Inferior parietal cortex (tissue), 1 donor: ENCODE results near the gene ATXN10.
A peak's percentile ranks its signal among the peaks of the same experiment; 100 is the strongest.

Experiments
- DNase-seq: peaks from one replicate; pipeline ENCODE4 v3.0.0-alpha.2; 2016; ENCODE audit errors: extremely low spot score

Gene ATXN10

DNA sequence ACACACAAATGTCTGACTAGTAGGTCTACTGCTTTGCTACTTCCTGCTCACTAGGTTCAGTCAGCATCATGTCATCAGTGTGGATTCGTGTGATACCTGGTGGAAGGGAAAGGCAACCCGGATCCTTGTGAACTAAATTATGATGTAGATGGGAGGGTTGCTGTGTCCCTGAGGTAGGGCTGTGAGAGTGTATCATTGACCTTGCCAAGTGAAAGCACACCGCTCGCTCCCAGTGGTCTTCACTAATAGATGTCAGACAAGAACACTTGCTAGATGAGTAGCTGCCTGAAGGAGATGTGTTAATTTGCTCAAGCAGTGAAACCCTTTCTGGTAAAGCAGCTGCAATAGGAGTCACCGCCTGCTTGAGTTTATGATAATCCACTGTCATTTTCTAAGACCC, 185.9 kb downstream of the ATXN10 start:
- no peak for DNase-seq

DNA sequence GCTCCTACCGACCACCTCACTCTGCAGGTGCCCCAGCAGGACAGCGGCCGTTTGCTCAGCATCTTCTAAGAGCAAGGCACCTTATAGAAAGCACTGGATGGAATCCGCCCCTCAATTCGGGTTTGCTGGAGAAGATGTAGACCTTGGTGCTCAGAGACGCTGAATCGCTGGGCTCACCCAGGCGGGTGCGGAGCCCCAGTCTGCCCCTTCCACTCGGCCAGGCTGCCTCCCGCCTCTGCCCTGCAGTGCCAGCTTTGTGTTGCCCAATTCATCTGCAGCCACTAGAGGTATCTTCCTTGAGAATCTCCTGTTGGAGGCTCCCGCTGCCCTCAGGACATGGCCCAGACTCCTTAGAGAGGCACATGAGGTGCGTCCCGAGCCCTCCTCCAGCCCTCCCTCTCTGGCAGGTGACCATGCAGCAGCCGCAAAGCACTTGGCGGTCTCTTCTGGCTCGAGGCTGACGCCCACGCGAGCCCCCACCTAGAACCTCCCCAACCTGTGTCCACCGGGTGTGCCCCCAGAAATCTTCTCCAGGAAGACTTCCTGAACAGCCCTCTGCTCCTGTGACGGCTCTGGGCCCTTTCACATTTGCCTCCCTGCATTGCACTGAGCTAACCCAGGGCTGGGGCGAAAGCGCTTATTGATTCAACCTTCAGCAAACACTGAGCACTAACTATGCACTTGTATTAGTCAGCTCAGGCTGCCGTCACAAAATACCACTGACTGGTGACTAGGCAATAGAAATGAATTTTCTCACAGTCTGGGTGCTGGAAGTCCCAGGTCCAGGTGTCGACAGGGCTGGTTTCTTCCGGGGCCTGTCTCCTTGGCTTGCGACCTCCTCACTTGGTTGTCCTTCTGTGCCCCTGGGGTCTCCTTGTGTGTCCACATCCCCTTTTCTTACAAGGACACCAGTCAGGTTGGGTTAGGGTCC, 187.9 kb downstream of the ATXN10 start:
- DNase-seq = no peak

DNA sequence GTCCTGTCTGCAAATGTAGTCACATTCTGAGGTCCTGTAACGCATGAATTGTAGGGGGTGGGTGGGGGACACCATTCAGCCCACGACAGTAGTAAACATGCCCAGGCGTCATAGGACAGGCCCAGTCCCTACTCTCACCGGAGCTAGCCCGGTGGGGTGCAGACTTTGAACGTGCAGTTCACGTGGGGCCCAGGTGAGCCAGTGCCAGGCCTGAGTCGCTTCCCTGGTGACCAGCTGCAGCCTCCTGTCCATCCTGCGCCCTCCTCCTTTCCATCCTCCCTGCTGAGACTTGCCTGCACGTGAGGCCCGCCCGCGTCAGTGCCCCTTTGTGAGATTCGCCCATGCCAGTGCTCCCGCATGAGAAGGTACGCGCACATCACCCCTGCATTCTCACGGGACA, 188.6 kb downstream of the ATXN10 start:
- DNase-seq = no peak

GRCh38 chr22:45861259-45861658, 189.6 kb downstream of the ATXN10 start:
- DNase-seq = no peak

DNA sequence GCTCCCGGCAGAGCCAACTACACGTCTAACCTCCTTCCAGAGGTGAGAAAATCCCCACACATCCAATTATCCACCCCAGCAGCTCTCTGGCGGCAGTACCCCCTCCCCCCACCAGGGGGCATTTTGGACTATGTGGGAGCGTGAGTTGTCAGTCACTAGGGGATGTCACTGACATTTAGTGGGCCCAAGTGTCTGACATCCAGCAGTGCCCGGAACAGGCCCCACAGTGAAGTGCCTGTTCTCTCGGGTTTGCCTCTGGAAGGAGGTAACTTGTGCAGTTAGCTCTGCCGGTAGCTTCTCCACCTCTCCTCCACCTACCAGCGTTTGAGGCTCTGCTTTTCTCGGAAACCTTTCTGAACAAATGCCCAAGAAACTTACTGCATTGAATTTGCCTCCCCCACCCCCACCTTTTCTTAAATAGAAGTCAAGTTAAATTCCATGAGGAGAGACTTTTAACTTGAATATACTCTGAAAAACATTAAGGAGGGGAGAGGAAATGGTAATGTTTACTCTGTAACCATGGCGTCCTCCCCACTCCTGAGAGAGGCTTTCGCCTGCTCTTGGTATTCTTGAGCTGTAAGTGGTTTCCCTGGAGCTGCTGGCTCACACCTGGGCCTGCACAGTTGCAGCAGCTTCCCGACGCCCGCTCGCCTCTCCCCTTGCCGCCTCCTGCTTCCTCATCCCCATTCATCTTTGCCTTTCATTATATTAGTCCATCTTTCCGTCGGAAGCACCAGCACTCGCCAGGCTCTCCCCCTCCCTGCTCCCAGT, 192.5 kb downstream of the ATXN10 start:
- DNase-seq = peak; percentile 77

DNA sequence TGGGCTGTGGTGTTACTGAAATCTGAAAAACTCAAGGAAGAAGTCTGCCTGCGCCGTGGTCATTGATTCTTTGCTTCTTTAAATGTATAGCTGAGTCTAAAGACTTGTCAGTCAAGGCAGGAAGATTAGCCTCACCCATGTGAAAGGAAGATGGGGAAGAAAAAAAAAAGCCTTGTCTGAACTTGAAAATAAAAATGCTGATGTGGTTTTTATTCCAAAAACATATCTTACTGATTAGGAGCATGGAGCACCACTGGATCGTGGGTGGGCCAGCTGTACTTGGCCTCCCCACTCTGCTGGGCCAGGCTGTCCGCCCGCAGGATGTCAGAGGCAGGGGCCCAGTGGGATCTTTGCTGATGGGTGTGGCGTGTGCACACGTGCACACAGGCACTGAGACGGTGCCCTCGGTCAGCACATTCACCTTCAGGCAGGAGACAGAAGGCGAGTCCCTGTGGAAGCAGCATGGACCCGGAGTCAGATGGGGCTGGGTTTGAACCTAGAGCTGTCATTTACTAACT, 193.4 kb downstream of the ATXN10 start:
- DNase-seq = no peak

DNA sequence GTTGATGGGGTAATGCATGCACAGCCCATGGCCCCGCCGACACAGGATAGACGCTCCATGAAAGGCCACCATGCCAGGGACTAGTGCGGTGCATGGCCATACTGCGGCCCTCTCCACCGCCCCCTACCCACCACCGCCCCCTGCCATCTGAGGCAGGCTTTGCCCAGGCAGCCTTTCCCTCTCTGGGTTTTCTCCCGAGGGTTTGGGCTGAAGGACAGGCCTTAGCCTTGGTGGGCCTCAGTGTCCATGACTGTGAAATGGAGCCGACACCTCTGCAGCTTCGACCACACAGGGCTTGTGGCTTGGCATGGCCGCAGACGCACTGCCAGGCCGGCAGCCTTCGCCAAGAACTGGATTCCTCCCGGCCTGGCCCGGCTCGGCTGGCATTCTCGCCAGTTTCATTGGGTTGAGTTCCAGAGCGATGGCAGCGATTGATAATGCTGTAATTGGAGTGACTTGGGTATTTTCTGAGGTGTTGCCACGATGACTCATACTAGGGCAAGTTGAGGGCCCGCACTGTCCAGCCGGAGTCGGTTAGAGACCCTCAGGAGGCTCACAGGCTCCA, 194.0 kb downstream of the ATXN10 start:
- DNase-seq = no peak

GRCh38 chr22:45866126-45866645, 194.6 kb downstream of the ATXN10 start:
- DNase-seq = no peak

DNA sequence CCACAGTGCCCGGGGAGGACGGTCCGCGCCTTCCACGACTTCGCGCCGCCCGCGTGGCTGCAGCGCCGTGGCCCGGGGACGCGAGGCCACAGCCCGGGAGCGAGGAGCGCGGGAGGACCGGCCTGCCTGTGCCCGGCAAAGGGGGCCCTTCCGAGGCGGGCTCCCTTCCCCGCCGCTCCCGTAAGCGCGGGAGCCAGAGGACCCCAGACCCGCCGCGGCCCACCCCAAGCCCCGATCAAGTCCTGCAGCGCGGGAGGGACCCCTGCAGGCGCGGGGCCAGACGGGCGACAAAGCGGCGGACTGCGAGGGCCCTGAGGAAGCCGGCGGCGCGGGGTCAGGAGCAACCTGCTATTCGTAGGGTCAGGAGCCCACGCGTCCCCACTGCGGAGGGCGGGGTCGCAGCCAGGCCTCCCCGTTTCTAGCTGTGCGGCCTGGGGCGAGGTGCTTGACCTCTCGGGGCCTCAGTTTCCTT, 195.0 kb downstream of the ATXN10 start:
- DNase-seq = no peak

- DNase-seq = no peak
These were observed 195.7 kb downstream of the ATXN10 start for GRCh38 chr22:45867118-45867905.

DNA sequence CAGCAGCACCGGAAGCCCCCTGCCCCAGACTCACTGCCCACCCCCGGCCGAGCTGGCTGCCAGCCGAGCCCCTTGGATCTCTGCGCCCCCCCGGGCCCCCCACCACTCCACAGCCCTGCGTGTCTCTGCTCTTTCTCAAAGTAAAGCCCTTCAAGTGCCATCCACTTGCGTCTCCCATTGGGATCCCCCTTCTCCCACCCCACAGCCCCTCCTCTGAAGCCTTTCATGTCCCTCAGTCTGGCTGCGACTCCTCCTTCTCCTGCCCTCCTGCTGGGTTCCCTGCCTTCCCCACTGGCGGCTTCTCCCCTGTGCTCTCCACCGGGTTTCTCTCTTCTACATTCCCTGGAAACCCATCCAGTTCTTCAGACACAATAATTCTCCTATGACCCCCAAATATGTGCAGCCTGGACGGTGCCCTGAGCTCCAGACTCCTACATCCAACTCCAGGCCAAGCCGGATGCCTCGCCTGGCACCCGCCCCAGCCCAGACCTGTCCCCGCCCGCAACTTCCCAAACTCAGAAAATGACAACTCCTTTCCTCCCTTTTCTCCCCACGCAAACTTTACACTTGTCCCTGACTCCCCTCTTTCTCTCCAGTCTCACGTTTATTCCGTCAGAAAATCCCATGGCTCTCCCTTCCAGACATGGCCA, 196.4 kb downstream of the ATXN10 start:
- no peak for DNase-seq

GRCh38 chr22:45868571-45869339, 197.1 kb downstream of the ATXN10 start:
- no peak for DNase-seq

DNA sequence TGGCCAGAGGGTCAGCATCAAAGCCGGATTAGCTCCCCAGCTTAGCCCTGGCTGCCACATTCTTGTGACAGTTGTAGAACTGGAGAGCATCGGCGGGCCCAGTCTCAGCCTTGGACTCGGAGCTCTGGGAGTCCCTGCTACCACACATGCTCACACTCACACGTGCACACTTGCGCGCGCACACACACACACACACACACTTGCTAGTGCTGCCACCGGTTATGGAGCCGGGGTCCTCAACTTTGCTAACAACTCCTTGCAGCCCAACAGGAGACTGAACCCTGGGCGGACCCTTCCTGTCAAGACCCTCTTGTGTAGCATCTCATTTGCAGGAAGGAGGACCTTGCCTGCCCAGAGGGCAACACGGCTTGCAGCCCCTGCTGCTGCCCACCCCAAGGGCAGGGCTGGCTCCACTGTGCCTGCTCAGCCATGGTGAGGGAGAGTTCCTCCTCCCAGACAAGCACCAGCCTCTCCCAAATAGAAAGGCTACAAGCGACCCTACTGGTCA, 197.8 kb downstream of the ATXN10 start:
- DNase-seq = no peak

DNA sequence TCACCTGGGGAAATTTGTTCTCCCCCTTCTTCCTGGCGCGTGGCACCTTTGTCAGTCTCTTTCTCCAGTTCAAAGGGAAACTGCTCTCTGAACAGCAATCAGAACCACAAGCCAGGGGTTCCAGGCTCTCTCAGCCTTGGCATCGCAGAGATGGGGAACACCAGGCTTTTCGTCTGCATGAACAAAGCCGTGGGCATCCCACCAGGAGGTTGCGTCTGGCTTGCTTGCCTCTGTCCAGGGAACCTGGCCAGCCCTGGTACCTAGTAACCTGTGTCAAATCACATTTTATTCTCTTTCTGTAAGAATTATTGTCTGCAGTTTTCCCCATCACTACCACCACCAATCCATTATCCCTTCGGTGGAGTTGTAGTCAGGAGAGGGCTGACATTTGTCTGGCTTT, 198.4 kb downstream of the ATXN10 start:
- no peak for DNase-seq

GRCh38 chr22:45871721-45872120, 200.1 kb downstream of the ATXN10 start:
- DNase-seq = no peak

GRCh38 chr22:45872659-45873263, 201.1 kb downstream of the ATXN10 start:
- DNase-seq = no peak

GRCh38 chr22:45876136-45877035, 204.8 kb downstream of the ATXN10 start:
- no peak for DNase-seq

- no peak for DNase-seq
These were observed 205.4 kb downstream of the ATXN10 start for GRCh38 chr22:45877036-45877380.
